H9 (cell line): ENCODE data around the gene SPRED2. TPM values are rescaled to one million over a fixed set of nuclear protein-coding genes. Genes with fewer than 3 reads are reported as not detected.

Experiments
- DNase-seq: peaks from one replicate; pipeline ENCODE4 v3.0.0-alpha.2; 2017
- H2AFZ ChIP-seq: one replicate; pipeline ENCODE4 v1.6.1; 2013; ENCODE audit warnings: mild to moderate bottlenecking, low read length, control low read depth, moderate library complexity
- H2AK5ac ChIP-seq: 2 replicates; pipeline ENCODE4 v1.6.1; 2013; ENCODE audit warnings: low read length, control low read depth, mixed read lengths; ENCODE audit not compliant: insufficient read length
- H2BK120ac ChIP-seq: one replicate; pipeline ENCODE4 v1.6.1; 2013; ENCODE audit warnings: low read depth, mild to moderate bottlenecking, low read length, control low read depth, inconsistent platforms; ENCODE audit not compliant: poor library complexity, severe bottlenecking
- H2BK12ac ChIP-seq: 2 replicates; pipeline ENCODE4 v1.6.1; 2013; ENCODE audit warnings: low read length, control low read depth, mixed read lengths, low read depth; ENCODE audit not compliant: insufficient read length
- H2BK15ac ChIP-seq: 2 replicates; pipeline ENCODE4 v1.6.1; 2013; ENCODE audit warnings: low read depth, low read length, control low read depth
- H2BK20ac ChIP-seq: one replicate; pipeline ENCODE4 v1.6.1; 2013; ENCODE audit warnings: low read depth, mild to moderate bottlenecking, low read length, control low read depth, inconsistent platforms; ENCODE audit not compliant: poor library complexity, severe bottlenecking
- H2BK5ac ChIP-seq: 2 replicates; pipeline ENCODE4 v1.6.1; 2013; ENCODE audit warnings: low read length, control low read depth, mixed read lengths; ENCODE audit not compliant: insufficient read length
- H3K14ac ChIP-seq: 2 replicates; pipeline ENCODE4 v1.6.1; 2013; ENCODE audit warnings: low read length, control low read depth; ENCODE audit not compliant: insufficient read depth
- H3K18ac ChIP-seq: 2 replicates; pipeline ENCODE4 v1.6.1; 2013; ENCODE audit warnings: low read depth, mild to moderate bottlenecking, mixed read lengths, low read length, control low read depth; ENCODE audit not compliant: insufficient read length
- H3K23ac ChIP-seq: 2 replicates; pipeline ENCODE4 v1.6.1; 2013; ENCODE audit warnings: low read length, control low read depth, mixed read lengths, low read depth; ENCODE audit not compliant: insufficient read length
- H3K23me2 ChIP-seq: 2 replicates; pipeline ENCODE4 v1.6.1; 2013; ENCODE audit warnings: low read depth, mild to moderate bottlenecking, mixed read lengths, low read length, control low read depth; ENCODE audit not compliant: insufficient read length, poor library complexity, severe bottlenecking
- H3K27ac ChIP-seq: 2 replicates; pipeline ENCODE4 v1.5.1; 2013; ENCODE audit warnings: low read length, control low read depth, mixed read lengths, low read depth; ENCODE audit not compliant: insufficient read length
- H3K27me3 ChIP-seq: 2 replicates; pipeline ENCODE4 v1.6.1; 2013; ENCODE audit warnings: low read length, control low read depth, inconsistent platforms; ENCODE audit not compliant: insufficient read depth
- H3K4ac ChIP-seq: 2 replicates; pipeline ENCODE4 v1.6.1; 2013; ENCODE audit warnings: low read depth, mild to moderate bottlenecking, control low read depth, inconsistent platforms, low read length, moderate library complexity
- H3K4me1 ChIP-seq: 2 replicates; pipeline ENCODE4 v1.6.1; 2013; ENCODE audit warnings: low read length, control low read depth, inconsistent platforms; ENCODE audit not compliant: insufficient read depth
- H3K4me2 ChIP-seq: 2 replicates; pipeline ENCODE4 v1.6.1; 2013; ENCODE audit warnings: low read length, control low read depth, mixed read lengths; ENCODE audit not compliant: insufficient read length, insufficient read depth
- H3K56ac ChIP-seq: 2 replicates; pipeline ENCODE4 v1.6.1; 2013; ENCODE audit warnings: low read depth, mild to moderate bottlenecking, mixed read lengths, low read length, control low read depth; ENCODE audit not compliant: insufficient read length
- H3K79me1 ChIP-seq: 2 replicates; pipeline ENCODE4 v1.6.1; 2013; ENCODE audit warnings: low read depth, mild to moderate bottlenecking, moderate library complexity, low read length, control low read depth, inconsistent platforms; ENCODE audit not compliant: insufficient read depth, poor library complexity, severe bottlenecking
- H3K79me2 ChIP-seq: 2 replicates; pipeline ENCODE4 v1.6.1; 2013; ENCODE audit warnings: low read length, control low read depth, inconsistent platforms; ENCODE audit not compliant: insufficient read depth
- H3K9ac ChIP-seq: 2 replicates; pipeline ENCODE4 v1.6.1; 2013; ENCODE audit warnings: low read length, control low read depth, mixed read lengths; ENCODE audit not compliant: insufficient read length; ENCODE audit errors: extremely low read depth
- H3K9me3 ChIP-seq: one replicate; pipeline ENCODE4 v1.6.1; 2013; ENCODE audit warnings: low read depth, low read length, inconsistent platforms; ENCODE audit not compliant: control insufficient read depth
- H3T11ph ChIP-seq: one replicate; pipeline ENCODE4 v1.6.1; 2013; ENCODE audit warnings: mild to moderate bottlenecking, low read length, control low read depth, inconsistent platforms
- H4K20me1 ChIP-seq: one replicate; pipeline ENCODE4 v1.6.1; 2013; ENCODE audit not compliant: control insufficient read depth, insufficient read length, insufficient read depth
- H4K5ac ChIP-seq: 2 replicates; pipeline ENCODE4 v1.6.1; 2013; ENCODE audit warnings: low read depth, mild to moderate bottlenecking, mixed read lengths, low read length, control low read depth; ENCODE audit not compliant: insufficient read length
- H4K8ac ChIP-seq: replicated peaks from 2 replicates; pipeline ENCODE4 v1.6.1; 2013; ENCODE audit warnings: low read length, control low read depth, mixed read lengths, low read depth; ENCODE audit not compliant: insufficient read length
- H4K91ac ChIP-seq: 2 replicates; pipeline ENCODE4 v1.6.1; 2013; ENCODE audit warnings: low read depth, mild to moderate bottlenecking, moderate library complexity, mixed read lengths, low read length, control low read depth; ENCODE audit not compliant: insufficient read length
- H3K27ac Mint-ChIP-seq, 3 experiments: 2 replicates in 2 of 3; 3 replicates in 1 of 3; pipeline ENCODE4 v1.8.0; 2020 to 2021; ENCODE audit warnings: mixed read lengths in 3 of 3, mild to moderate bottlenecking in 1 of 3, moderate library complexity in 1 of 3
- H3K27me3 Mint-ChIP-seq: 2 replicates; pipeline ENCODE4 v1.8.0; 2021; ENCODE audit warnings: low read depth, mild to moderate bottlenecking, moderate library complexity, mixed read lengths
- H3K36me3 Mint-ChIP-seq, 3 experiments: 2 replicates in 2 of 3; 3 replicates in 1 of 3; pipeline ENCODE4 v1.8.0; 2020 to 2021; ENCODE audit warnings: low read depth in 3 of 3, mixed read lengths in 3 of 3; ENCODE audit not compliant: insufficient read depth in 1 of 3
- H3K4me1 Mint-ChIP-seq, 2 experiments: 2 replicates each; pipeline ENCODE4 v1.8.0; 2020; ENCODE audit warnings: mixed read lengths in 2 of 2
- H3K4me3 Mint-ChIP-seq, 2 experiments: 2 replicates in 1 of 2; 3 replicates in 1 of 2; pipeline ENCODE4 v1.8.0; 2020 to 2021; ENCODE audit warnings: mild to moderate bottlenecking in 2 of 2, mixed read lengths in 2 of 2, moderate library complexity in 1 of 2
- H3K9me3 Mint-ChIP-seq, 2 experiments: 2 replicates in 1 of 2; 3 replicates in 1 of 2; pipeline ENCODE4 v1.8.0; 2020; ENCODE audit warnings: mild to moderate bottlenecking in 2 of 2, mixed read lengths in 2 of 2, moderate library complexity in 1 of 2
- CTCF ChIP-seq: fragments of 200-600 bp; sonication (generic); conservative IDR thresholded peaks from 3 replicates; pipeline ENCODE4 v1.8.0; 2021; ENCODE audit warnings: antibody characterized with exemption, mild to moderate bottlenecking
- WGBS: extraction: QIAGEN DNeasy Blood & Tissue Kit; methylation state at CpG from one replicate; pipeline ENCODE4 v1.1.7; 2013; ENCODE audit warnings: missing lambda C conversion rate, low lambda C conversion rate, mixed read lengths; ENCODE audit not compliant: insufficient read length; ENCODE audit errors: extremely low coverage; 5-methylcytosine and 5-hydroxymethylcytosine counted together
- total RNA-seq: library from RNA; stranded (reverse); gene quantifications from 2 replicates; pipeline ENCODE4 v1.2.1, GENCODE V29; 2021

The SPRED2 gene
- total RNA-seq, 1 experiment from 2014 or later = 23.5 TPM

DNA sequence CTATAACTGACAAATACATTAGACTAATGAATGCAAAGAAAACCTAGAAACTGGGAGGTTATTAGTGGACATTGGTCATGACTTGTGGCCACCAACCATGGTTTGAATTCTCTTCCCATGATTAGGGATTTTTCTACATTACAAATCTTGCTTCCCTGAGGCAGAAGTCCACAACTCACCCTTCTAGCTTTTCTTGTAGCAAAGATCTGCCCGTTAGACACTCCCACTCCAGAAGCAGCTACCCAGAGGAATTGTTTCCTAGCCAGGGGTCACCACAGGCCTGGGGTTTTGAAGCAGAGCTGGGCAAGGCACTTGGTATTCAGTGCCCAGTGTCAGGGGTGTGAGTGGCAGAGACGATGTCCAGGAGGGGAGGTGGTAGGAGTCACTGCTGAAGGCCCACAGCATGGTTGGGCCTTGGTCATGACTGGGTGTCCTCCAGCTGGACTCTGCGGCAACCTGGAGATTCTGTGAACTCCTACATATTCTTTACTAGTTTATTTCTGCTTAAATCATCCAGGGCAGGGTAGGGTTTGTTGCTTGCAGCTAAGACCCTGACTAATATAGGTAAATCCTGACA lies 149.8 kb downstream of the SPRED2 start:
- Mint-ChIP-seq H3K36me3 (no peaks in the 10 kb centered on the region), H3K4me1 (peaks cover 0 to 8% of the 10 kb centered on the region in 2 experiments; a peak in 2 of 4 replicates), H3K27me3 (peaks cover 100% of the 10 kb centered on the region), H3K9me3 (peaks cover 0 to 2% of the 10 kb centered on the region in 2 experiments; a peak in 1 of 5 replicates), H3K4me3 (no peak overlapping the region), H3K27ac (no peak overlapping the region)
- no peak overlapping the region for H3K18ac ChIP-seq
- no CpG with 5 or more reads among the region's 3 CpGs for WGBS
- H3K9ac ChIP-seq = no peak overlapping the region
- H4K8ac ChIP-seq = no peak overlapping the region
- H3K27me3 ChIP-seq = peaks cover 20% of the 10 kb centered on the region
- no peak overlapping the region for H2BK15ac ChIP-seq
- H3K27ac ChIP-seq = no peak overlapping the region
- no peak overlapping the region for H2BK120ac ChIP-seq
- no peak overlapping the region for H2BK20ac ChIP-seq
- H3K9me3 ChIP-seq = no peaks in the 10 kb centered on the region
- no peak overlapping the region for H3K14ac ChIP-seq
- H2AFZ ChIP-seq = no peak overlapping the region
- DNase-seq = no peak
- H3K4ac ChIP-seq = no peak overlapping the region
- H4K20me1 ChIP-seq = no peaks in the 10 kb centered on the region
- H3K4me2 ChIP-seq = no peak overlapping the region
- no peak overlapping the region for H2AK5ac ChIP-seq
- H2BK5ac ChIP-seq = no peak overlapping the region
- no peak overlapping the region for H3K23ac ChIP-seq
- H3K79me2 ChIP-seq = no peaks in the 10 kb centered on the region
- H2BK12ac ChIP-seq = no peak overlapping the region
- no peaks in the 10 kb centered on the region for H3K79me1 ChIP-seq
- no peak overlapping the region for H4K5ac ChIP-seq
- no peaks in the 10 kb centered on the region for H3K4me1 ChIP-seq
- no peak overlapping the region for H3K56ac ChIP-seq
- TF ChIP-seq CTCF = no peak
- no peak overlapping the region for H3T11ph ChIP-seq
- H3K23me2 ChIP-seq = no peaks in the 10 kb centered on the region
- H4K91ac ChIP-seq = no peak overlapping the region
